GM12874 (cell line): ENCODE measurements around the gene PER1.

ENCODE experiments used
- TF ChIP-seq, protein P1 (sequence below): IDR thresholded peaks from 2 replicates; pipeline ENCODE4 v1.5.1; 2011; ENCODE audit warnings: low read depth, mild to moderate bottlenecking, control low read depth, low read length, moderate library complexity; ENCODE audit not compliant: insufficient read depth

Gene PER1

DNA sequence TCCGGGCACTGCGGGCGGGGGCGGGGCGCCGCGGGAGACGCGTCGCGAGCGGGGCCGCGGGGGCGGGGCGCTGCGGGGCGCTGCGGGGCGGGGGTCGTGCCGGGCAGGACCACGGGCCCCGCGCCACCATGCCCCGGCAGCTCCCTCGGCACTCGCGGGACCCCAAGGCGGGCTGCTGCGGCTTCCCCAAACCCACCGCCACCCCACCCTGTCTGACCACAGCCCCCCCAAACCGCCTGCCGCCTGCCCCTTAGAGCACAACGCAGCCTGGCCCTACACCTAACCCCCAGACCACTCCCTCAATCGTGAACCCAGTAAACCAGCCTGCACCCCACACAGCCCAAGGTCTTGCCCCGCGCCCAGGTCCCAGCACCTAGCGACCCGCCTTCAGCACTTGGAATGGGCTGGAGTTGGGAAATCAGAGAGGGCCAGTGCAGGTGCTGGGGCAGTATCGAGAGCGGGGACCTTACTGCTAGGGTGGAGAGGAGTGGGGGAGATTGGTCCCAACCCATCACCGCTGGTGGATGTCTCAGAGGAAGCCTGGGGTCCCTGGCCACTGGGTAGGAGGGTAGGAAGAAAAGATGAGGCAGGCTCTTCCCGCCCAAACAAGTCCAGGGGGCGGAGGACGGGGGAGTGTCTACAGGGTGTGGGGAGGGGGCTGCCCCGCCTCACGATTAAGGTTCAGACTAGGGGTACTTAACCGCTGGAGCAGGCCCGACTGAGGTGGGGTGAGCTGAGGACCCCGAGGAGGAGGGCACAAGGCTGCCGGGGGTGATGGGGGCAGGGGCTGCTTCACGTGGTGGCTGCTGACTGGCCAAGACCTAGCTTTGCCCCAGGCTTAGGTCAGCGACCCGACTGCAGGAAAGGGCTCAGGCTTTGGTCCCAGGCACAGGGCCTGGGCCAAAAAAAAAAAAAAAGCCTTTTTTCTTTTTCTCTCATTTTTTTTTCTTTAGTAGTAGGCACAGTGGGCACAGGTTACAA is 11.1 kb upstream of the PER1 start:
- TF ChIP-seq, protein P1, sequence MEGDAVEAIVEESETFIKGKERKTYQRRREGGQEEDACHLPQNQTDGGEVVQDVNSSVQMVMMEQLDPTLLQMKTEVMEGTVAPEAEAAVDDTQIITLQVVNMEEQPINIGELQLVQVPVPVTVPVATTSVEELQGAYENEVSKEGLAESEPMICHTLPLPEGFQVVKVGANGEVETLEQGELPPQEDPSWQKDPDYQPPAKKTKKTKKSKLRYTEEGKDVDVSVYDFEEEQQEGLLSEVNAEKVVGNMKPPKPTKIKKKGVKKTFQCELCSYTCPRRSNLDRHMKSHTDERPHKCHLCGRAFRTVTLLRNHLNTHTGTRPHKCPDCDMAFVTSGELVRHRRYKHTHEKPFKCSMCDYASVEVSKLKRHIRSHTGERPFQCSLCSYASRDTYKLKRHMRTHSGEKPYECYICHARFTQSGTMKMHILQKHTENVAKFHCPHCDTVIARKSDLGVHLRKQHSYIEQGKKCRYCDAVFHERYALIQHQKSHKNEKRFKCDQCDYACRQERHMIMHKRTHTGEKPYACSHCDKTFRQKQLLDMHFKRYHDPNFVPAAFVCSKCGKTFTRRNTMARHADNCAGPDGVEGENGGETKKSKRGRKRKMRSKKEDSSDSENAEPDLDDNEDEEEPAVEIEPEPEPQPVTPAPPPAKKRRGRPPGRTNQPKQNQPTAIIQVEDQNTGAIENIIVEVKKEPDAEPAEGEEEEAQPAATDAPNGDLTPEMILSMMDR: no peak

DNA sequence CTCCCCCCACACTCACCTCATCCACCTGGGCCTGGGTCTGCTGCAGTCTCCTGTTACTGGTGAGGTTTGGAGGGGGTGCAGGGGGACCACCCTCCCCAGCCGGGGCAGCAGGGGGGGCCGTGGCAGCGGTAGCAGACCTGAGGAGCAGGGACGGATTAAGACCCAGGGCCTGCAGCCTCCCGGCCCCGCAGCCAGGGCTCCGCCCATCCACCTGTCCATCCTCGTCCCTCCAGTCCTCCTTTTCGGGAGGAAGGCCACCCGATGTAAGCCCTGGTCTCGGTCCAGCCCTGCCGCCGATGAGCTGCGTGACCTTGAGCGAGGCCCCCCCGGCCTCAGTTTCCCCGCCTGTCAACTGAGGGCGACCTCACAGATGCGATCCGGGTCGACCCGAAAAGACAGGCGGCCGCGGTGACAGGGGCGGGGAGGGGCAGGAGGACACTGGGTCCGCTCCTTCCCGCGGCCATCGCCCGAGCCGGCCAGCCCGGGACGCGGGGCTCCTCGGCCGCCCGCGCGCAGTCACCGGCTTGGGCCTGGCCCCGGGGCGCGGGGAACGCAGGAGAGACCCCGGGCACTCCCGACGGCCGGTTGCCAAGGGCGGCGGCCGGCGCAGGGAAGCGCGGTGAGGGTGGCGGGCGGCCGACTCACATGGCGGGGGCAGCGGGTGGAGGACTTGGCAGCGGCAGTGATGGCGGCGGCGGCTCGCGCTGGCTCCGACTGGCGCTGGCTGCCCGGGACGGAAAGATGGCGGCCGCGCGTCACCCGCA is 10.2 kb upstream of the PER1 start, which contains the start of gene VAMP2:
Gene VAMP2, minus strand, starts transcription at position 716 of the 764 bp plus-strand sequence. Its CDS starts 69 bp downstream, at position 647.
- TF ChIP-seq, protein P1: no peak

DNA sequence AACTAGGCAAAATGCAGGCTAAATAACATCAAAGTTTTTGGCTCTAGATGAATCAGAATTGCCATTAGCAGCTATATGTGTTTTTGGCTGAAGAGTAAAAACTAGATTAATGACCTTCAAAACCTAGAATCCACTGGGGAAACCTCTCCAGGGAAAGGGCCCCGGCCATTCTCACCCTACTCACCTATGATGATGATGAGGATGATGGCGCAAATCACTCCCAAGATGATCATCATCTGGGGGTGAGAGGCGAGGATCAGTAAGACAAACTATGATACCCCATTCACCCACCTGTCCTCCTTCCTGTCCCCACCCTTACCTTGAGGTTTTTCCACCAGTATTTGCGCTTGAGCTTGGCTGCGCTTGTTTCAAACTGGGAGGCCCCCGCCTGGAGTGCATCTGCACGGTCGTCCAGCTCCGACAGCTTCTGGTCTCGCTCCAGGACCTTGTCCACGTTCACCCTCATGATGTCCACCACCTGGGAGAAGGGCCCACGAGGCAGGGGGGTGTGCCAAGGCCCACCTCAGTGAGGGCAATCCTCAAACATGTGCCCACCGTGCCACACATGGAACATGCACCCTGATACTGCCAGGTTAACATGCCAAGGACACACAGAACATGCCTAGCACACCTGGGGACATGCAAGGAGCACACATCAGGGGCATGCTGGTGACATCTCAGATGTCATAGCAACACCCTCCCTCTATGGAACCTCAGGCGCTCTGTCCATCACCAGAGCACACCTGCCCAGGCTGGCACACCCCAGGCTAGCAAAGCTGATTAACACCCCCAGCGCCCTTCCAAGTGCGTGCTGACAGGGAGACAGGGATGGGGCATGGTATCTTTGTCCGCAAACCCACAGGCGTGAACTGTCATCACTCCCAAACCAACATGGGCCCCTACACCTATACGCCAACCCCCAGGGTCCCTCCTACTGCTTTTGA is 9.4 kb upstream of the PER1 start:
- TF ChIP-seq, protein P1: no peak

DNA sequence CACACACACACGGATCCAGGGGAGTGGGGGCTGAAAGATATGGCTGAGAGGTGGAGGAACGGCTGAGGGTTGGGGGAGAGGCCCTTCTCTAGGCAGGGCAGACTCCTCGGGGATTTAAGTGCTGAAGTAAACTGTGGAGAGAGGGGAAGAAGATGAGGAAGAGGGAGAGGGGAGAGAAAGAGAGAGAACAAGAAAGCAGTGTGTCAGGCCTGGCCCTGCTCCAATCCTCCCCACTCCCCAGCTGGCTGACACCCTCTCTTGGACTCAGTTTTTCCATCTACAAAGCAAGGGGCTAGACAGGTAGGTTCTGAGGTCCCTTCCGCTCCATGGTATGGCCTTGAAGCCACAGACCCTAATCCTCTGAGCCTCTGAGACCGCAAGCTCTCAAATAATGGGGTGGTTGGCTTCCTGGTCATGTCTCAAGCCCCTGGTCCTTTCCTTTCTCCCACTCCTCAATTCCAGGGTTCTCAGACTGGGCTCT is 8.6 kb upstream of the PER1 start:
- TF ChIP-seq, protein P1: no peak

DNA sequence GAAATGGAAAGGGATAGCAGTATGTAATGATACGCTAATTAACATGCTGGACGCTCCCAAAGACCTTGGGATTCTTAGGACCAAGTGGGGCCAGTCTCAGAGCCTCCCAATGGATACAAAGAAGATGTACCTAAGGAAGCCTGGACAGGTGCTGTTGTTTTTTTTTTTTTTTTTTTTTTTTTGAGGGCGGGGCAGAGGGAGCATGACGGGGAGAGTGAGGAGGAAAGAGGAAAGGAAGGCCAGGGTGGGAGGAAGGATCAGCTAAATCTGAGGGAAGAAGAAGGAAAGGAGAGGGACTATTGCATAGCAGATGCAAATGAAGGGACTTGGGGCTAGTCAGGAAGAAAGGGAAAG is 8.0 kb upstream of the PER1 start:
- TF ChIP-seq, protein P1: no peak

DNA sequence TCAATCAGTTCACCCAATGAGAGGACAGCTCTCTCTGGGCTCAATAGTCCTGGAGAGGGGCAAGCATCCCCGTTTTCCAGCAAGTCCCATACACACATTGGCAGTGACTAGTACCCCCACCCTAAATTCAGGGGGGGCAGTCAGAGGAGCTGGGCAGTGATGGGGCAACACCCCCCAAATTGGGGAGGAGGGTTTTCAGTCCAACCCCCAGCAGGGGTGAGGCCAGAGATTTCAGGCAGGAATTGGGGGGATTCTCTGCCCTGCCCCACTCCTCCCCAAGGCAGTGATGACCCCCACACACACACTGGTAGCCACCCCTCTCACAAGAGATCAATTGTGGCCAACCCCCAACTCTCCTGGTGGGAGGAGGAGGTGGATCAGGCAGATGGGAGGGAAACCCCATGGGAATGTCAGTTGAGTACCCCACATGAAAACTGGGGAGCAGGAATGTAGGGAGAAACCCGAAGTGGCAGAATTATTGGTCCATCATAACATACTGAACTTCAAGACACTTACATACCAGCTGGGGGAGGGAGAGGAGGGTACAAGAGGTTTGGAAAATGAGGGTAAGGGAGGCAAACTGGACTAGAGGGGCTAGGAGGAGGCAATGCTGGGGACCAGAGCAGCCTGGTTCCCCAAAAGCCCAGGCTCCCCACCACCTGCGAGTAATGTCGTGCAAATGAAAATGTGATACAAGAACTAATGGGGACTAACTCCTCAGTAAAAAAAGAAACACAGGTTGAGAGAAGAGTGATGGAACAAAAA is 7.4 kb upstream of the PER1 start:
- TF ChIP-seq, protein P1: no peak
